HG03108 (cell line): Measurements from ENCODE around the gene KRIT1.

Experiments
- ATAC-seq: cut with Tn5 transposase; IDR thresholded peaks from one replicate; pipeline ENCODE4 v1.9.1; 2021; ENCODE audit warnings: moderate library complexity; ENCODE audit not compliant: unreplicated experiment

The KRIT1 gene

DNA sequence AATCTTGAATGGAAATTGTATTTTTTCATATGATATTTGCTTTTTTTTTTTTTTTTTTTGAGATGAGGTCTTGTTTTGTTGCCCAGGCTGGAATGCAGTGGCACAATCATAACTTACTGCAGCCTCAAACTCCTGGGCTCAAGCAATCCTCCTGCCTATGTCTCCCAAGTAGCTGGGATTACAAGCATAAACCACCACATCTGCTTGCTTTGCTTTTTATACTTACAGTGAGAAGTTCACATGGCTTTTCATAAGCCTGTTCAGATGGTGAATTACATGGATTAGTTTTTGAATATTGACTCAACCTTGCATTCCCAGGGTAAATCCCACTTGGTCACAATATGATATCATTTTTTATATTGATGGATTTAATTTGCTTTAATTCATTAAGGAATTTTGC, 88.7 kb downstream of the KRIT1 start:
- no peak for ATAC-seq

GRCh38 chr7:92155108-92155739, 90.5 kb downstream of the KRIT1 start:
- no peak for ATAC-seq

- no peak for ATAC-seq
Measured at GRCh38 chr7:92150450-92151017, 95.2 kb downstream of the KRIT1 start.

DNA sequence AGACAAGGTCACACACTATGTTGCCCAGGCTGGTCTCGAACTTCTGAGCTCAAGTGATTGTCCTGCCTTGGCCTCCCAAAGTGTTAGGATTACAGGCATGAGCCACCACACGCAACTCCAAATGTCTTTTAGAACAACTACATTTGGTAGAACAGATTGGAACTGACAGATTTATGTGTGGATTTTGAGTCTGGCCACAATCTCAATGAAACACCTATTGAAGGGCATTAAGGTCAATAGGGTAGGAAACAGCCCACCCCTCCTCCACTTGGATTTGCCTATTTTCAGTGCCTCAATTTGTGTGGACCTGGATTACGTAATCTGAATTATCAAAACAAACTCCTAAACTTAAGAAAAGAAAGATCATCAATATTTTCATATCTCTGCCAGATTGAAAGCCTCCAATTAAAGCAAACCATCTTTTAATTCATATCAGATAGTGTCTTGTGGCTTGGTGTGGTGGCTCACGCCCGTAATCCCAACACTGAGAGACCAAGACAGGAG, 95.9 kb downstream of the KRIT1 start:
- ATAC-seq: no peak
